ENCODE data around the gene MRRF.

The MRRF gene

GRCh38 chr9:122228568-122229484, 35.9 kb upstream of the MRRF start, which contains the start of gene LHX6:
Gene LHX6, minus strand, starts transcription at chr9:122228957. Its CDS starts 217 bp downstream, at chr9:122228740.
- DNase-seq, result peak; percentile 65

GRCh38 chr9:122229485-122229837, 35.2 kb upstream of the MRRF start:
- DNase-seq, result no peak

GRCh38 chr9:122232796-122233306, 31.8 kb upstream of the MRRF start:
- no peak for DNase-seq

- no peak for DNase-seq
Measured at GRCh38 chr9:122234022-122234748, 30.5 kb upstream of the MRRF start.

- no peak for DNase-seq
Measured at GRCh38 chr9:122236681-122237080, 28.0 kb upstream of the MRRF start.

- no peak for DNase-seq
Measured at GRCh38 chr9:122239722-122240121, 25.0 kb upstream of the MRRF start.

- no peak for DNase-seq
Measured at GRCh38 chr9:122244349-122244748, 20.3 kb upstream of the MRRF start.

GRCh38 chr9:122246666-122247065, 18.0 kb upstream of the MRRF start:
- no peak for DNase-seq

- no peak for DNase-seq
Measured at GRCh38 chr9:122248448-122248865, 16.2 kb upstream of the MRRF start.

GRCh38 chr9:122251351-122251750, 13.3 kb upstream of the MRRF start:
- DNase-seq, result no peak

GRCh38 chr9:122252796-122253195, 11.9 kb upstream of the MRRF start:
- DNase-seq, result no peak

- no peak for DNase-seq
Measured at GRCh38 chr9:122254761-122255160, 9.9 kb upstream of the MRRF start.

GRCh38 chr9:122256206-122256605, 8.5 kb upstream of the MRRF start:
- DNase-seq, result no peak

GRCh38 chr9:122258886-122259415, 5.7 kb upstream of the MRRF start:
- DNase-seq, result no peak

GRCh38 chr9:122261469-122261881, 3.2 kb upstream of the MRRF start:
- peak; percentile 55 for DNase-seq

- no peak for DNase-seq
Measured at GRCh38 chr9:122262073-122262472, 2.6 kb upstream of the MRRF start.

- no peak for DNase-seq
Measured at GRCh38 chr9:122263699-122264349, 858 bp upstream of the MRRF start.

- peak; percentile 37 for DNase-seq
Measured at GRCh38 chr9:122265149-122265915, 650 bp downstream of the MRRF start.

GRCh38 chr9:122268041-122268814, 3.5 kb downstream of the MRRF start:
- no peak for DNase-seq

GRCh38 chr9:122274055-122274454, 9.4 kb downstream of the MRRF start:
- DNase-seq, result no peak

GRCh38 chr9:122276096-122276495, 11.4 kb downstream of the MRRF start:
- DNase-seq, result no peak
